Stimulated activated CD4-positive, alpha-beta T cell treated with anti-CD3 and anti-CD28 coated beads, Interleukin-15, amount 100 ng/mL, for 24 hours (primary cell): ENCODE results near the gene COL4A2.
"Not testable (repeated sequence)": the region's sequence is repeated elsewhere in the genome, so short reads cannot be mapped to it uniquely, and the experiment has no call there.

Experiments
- DNase-seq: peaks from one replicate; pipeline ENCODE4 v3.0.0-alpha.2; 2020

COL4A2 gene

GRCh38 chr13:110387451-110388107 lies 80.5 kb downstream of the COL4A2 start:
- DNase-seq, result peak; percentile 24

GRCh38 chr13:110388108-110388943 lies 81.2 kb downstream of the COL4A2 start:
- DNase-seq, result no peak

GRCh38 chr13:110390567-110390966 lies 83.5 kb downstream of the COL4A2 start:
- DNase-seq, result no peak

DNA sequence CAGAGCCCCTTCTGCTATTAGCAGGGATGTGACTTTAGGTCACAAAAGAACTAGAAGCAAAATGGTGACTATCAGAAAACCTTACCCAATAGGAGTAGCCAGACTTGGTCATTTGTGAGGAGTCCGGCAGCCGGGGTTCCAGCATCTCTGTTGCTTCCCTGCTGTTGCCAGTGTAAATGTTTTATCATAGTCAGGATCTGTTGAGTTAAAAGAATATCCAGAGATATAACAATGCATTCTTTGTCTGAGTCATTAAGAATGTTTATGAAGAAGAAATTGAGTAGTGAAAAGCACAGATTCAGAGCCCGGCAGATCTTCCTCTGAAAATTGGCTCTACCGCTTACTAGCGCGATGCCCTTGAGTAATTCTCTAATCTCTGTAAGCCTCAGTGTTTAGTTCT lies 84.2 kb downstream of the COL4A2 start:
- DNase-seq, result no peak

- no peak for DNase-seq
Measured at GRCh38 chr13:110392510-110393240, 85.6 kb downstream of the COL4A2 start.

GRCh38 chr13:110393761-110394160 lies 86.7 kb downstream of the COL4A2 start:
- no peak for DNase-seq

DNA sequence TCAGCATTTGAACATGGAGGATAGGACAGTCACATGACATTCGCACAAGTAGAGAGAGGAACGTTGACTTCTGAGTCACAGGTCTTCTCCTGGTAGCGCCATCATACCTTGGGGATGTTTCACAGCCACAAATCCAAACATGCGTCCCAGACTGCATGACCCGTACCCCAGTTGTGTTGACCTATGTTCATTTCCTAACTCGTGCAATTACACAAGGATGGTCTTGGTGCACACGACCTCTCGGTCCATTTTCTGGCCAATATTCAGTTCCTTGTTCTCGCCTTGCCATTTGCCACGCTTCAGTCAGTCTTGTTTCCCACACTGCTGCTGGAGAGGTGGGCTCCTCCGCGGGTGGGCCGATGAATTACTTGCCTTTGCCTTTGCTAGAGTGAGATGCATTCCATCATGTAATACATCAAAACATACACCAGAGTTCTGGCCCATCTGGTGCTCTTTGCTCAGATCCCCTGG lies 87.3 kb downstream of the COL4A2 start:
- DNase-seq, result no peak

- DNase-seq, result not testable (repeated sequence)
Measured at GRCh38 chr13:110395616-110396015, 88.5 kb downstream of the COL4A2 start.

- no peak for DNase-seq
Measured at GRCh38 chr13:110396476-110396875, 89.4 kb downstream of the COL4A2 start.

DNA sequence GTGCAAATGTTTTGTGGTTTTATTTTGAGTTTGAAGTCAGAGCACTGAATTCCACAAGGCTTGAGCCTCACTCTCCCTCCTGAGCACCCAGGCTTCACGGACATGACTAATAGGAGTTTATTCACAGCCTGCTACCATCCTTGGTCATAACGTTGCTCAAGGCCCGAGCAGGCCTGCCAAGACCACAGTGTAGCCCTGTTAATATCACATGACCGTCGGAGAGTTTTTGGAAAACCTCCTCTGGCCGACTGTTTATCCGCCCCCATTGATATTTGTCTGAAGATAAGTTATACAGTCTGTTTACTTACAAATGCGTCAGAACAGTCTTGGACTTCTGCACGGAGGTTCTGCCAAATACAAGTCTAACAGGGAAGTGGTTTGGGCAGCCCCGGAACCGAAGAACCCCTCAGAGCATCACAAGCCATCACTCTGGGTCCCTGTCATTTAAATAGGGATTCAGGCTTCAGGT lies 89.9 kb downstream of the COL4A2 start:
- DNase-seq, result no peak

DNA sequence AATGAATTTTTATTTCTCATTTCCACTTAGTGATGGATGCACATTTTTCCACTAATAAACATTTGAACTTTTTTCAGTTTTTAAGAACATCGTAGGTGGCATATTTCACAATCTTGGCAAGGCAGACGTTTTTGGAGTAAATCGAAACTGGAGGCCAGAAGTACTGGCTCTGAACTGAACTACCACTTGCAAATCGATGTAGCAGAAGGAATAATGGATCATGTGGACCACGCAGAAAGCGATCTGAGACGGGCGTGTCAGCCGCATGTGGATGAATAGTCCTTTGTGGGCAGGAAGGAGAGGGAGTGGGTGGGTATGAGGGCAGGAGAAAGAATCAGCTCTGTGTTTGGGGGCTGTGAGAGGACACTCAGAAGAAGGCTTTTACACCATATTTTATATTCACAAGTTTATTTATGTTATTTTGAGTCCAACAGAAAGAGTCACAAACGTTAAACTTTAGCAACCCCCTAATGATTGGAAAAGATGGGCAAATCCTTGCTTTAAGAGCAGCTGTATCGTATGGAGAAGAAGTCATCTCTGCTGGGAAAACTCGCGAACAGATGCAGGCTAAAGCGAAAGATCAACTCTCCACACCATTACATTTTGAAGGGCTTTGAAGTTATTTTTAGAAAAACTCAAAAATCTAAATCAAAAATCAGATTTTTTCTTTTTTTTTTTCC lies 90.5 kb downstream of the COL4A2 start:
- no peak for DNase-seq

- DNase-seq, result no peak
Measured at GRCh38 chr13:110398564-110399507, 91.8 kb downstream of the COL4A2 start.

GRCh38 chr13:110399801-110400200 lies 92.7 kb downstream of the COL4A2 start:
- DNase-seq, result no peak

GRCh38 chr13:110400786-110401533 lies 93.9 kb downstream of the COL4A2 start:
- no peak for DNase-seq

GRCh38 chr13:110402299-110403069 lies 95.4 kb downstream of the COL4A2 start:
- DNase-seq, result no peak

- DNase-seq, result no peak
Measured at GRCh38 chr13:110403315-110403714, 96.2 kb downstream of the COL4A2 start.

DNA sequence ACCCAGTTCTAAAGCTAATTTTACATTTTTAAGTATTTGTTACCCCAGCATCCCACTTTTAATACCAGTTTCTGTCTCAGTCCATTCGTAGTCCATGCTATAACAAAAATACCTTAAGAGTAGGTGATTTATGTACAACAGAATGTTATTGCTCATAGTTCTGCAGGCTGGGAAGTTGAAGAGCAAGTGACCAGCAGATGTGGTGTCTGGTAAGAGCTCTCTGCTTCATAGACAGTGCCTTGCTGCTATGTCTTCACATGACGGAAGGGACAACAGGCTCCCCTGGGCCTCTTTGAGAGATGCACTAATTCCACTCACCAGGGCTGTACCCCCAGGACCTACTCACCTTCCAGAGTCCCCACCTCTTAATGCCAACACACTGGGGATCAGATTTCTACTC lies 96.6 kb downstream of the COL4A2 start:
- DNase-seq, result no peak

GRCh38 chr13:110404321-110404720 lies 97.2 kb downstream of the COL4A2 start:
- no peak for DNase-seq

DNA sequence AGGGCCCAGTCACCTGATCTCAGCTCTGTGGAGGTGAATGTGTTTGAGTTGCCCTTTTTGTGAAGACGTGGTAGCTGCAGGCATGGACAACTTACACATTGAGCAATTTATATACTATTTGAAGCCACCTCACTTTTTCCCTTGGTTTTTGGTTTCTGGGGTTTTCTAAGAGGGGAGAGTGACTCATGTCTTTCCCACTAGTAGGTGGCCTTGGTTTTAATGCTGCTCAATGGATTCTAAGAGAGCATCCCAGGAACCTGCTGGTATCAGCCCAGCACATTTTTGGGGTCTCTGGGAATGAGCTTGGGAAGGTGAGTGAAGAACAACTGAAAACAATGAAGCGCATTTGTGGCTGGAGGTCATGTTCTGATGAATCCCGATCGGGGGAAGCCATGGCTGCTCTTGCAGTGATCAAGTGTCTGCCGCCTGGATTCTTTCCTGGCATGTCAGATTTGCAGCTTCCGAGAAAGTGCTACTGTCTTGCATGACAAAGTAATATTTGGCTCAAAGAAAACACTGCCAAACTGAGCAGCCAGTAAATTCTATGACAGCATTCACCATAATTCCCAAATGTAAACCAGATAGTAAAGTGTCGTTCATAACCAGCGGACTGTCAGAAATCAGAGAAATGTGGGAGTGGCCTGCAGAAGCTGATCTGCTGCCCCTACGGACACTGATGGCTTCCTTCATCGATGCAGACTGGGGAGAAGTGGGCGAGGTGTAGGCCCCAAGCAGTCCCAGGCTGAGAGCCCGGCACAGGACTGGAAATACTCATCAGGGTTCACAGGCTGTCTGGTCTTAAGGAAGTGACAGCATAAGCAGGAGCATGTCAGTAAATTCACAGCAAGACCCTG lies 98.7 kb downstream of the COL4A2 start:
- no peak for DNase-seq
